A673 (cell line): ENCODE data around the gene CDK5RAP1.
"Not testable (repeated sequence)": the region's sequence is repeated elsewhere in the genome, so short reads cannot be mapped to it uniquely, and the experiment has no call there.

Experiments used
- CTCF ChIP-seq: fragments of 300-800, 200-600 bp; sonication (generic); conservative IDR thresholded peaks from 2 replicates; pipeline ENCODE4 v1.5.1; 2017; ENCODE audit warnings: low read depth, mild to moderate bottlenecking, antibody characterized with exemption, low read length, moderate library complexity, mixed read lengths
- EZH2 ChIP-seq: fragments of 200-600 bp; sonication (generic); IDR thresholded peaks from 2 replicates; pipeline ENCODE4 v1.6.1; 2017; ENCODE audit warnings: borderline replicate concordance, low read depth, mild to moderate bottlenecking, mixed read lengths, antibody characterized with exemption, low read length; ENCODE audit not compliant: poor library complexity, severe bottlenecking

- not testable (repeated sequence) for TF ChIP-seq CTCF, EZH2
Measured at GRCh38 chr20:33423875-33424274, 22.6 kb upstream of the CDK5RAP1 start.
